Activated CD8-positive, alpha-beta memory T cell treated with anti-CD3 and anti-CD28 coated beads, Interleukin-2, amount 50 U/mL, for 4 hours (primary cell): ENCODE data around the gene SPATA25.

Source experiments
- DNase-seq: peaks from one replicate; pipeline ENCODE4 v3.0.0-alpha.2; 2020

The SPATA25 gene

GRCh38 chr20:45863543-45864470, 23.6 kb downstream of the SPATA25 start:
- DNase-seq: no peak

- no peak for DNase-seq
Observed at GRCh38 chr20:45861221-45862075, 26.0 kb downstream of the SPATA25 start.

GRCh38 chr20:45860560-45861220, 26.7 kb downstream of the SPATA25 start:
- no peak for DNase-seq

- no peak for DNase-seq
Observed at GRCh38 chr20:45859916-45860315, 27.5 kb downstream of the SPATA25 start.

GRCh38 chr20:45857882-45858216, 29.6 kb downstream of the SPATA25 start:
- no peak for DNase-seq

- DNase-seq: peak; percentile 86
Observed at GRCh38 chr20:45857114-45857881, 30.1 kb downstream of the SPATA25 start, which contains the start of the genes ACOT8 and ZSWIM3. Gene ACOT8, minus strand, starts transcription at chr20:45857392. Its CDS starts 77 bp downstream, at chr20:45857315. Gene ZSWIM3, plus strand, starts transcription at chr20:45857614. Its CDS starts 212 bp downstream, at chr20:45857826.

GRCh38 chr20:45853484-45853883, 33.9 kb downstream of the SPATA25 start:
- no peak for DNase-seq

- no peak for DNase-seq
Observed at GRCh38 chr20:45852326-45852725, 35.1 kb downstream of the SPATA25 start.

GRCh38 chr20:45851501-45851900, 35.9 kb downstream of the SPATA25 start:
- DNase-seq: no peak

GRCh38 chr20:45850926-45851325, 36.5 kb downstream of the SPATA25 start:
- no peak for DNase-seq

GRCh38 chr20:45850238-45850637, 37.2 kb downstream of the SPATA25 start:
- DNase-seq: no peak

GRCh38 chr20:45848969-45849582, 38.3 kb downstream of the SPATA25 start:
- DNase-seq: no peak

GRCh38 chr20:45848421-45848820, 39.0 kb downstream of the SPATA25 start:
- DNase-seq: no peak

- no peak for DNase-seq
Observed at GRCh38 chr20:45845452-45845851, 42.0 kb downstream of the SPATA25 start.

- DNase-seq: no peak
Observed at GRCh38 chr20:45843506-45843905, 43.9 kb downstream of the SPATA25 start.

- DNase-seq: no peak
Observed at GRCh38 chr20:45842169-45842812, 45.1 kb downstream of the SPATA25 start.

GRCh38 chr20:45841407-45842129, 45.9 kb downstream of the SPATA25 start:
- DNase-seq: no peak

GRCh38 chr20:45840700-45841198, 46.7 kb downstream of the SPATA25 start:
- no peak for DNase-seq

- DNase-seq: no peak
Observed at GRCh38 chr20:45836841-45837240, 50.6 kb downstream of the SPATA25 start.
